Measurements from ENCODE around the gene ZNF628.

The ZNF628 gene

GRCh38 chr19:55473225-55474012 is 3.0 kb upstream of the ZNF628 start:
- Histone ChIP-seq H3K4me3 (ENCODE audit: low read length) (no peak overlapping the region), H4K20me1 (ENCODE audit: insufficient read depth, low read length) (no peaks in the 10 kb centered on the region), H3K27me3 (ENCODE audit: low read depth, low read length) (no peaks in the 10 kb centered on the region), H3K36me3 (replicated peaks; ENCODE audit: low read depth, low read length) (no peaks in the 10 kb centered on the region), H3K79me2 (ENCODE audit: low read length) (peaks cover 9% of the 10 kb centered on the region), H3K4me2 (ENCODE audit: low read length) (no peak overlapping the region), H2AFZ (ENCODE audit: low read depth, low read length) (no peak overlapping the region), H3K9ac (ENCODE audit: low read length) (no peak overlapping the region), H3K9me3 (ENCODE audit: insufficient read depth, low read length) (no peaks in the 10 kb centered on the region), H3K4me1 (ENCODE audit: low read length) (peaks cover 10% of the 10 kb centered on the region), H3K27ac (ENCODE audit: low read length) (no peak overlapping the region)
- TF ChIP-seq EZH2phosphoT487 (IDR thresholded peaks at IDR 0.05; ENCODE audit: low read depth): no peak

GRCh38 chr19:55474269-55475265 is 1.9 kb upstream of the ZNF628 start:
- Histone ChIP-seq H2AFZ (ENCODE audit: low read depth, low read length) (no peak overlapping the region), H3K4me2 (ENCODE audit: low read length) (no peak overlapping the region), H3K9me3 (ENCODE audit: insufficient read depth, low read length) (no peaks in the 10 kb centered on the region), H3K4me1 (ENCODE audit: low read length) (peaks cover 10% of the 10 kb centered on the region), H3K27me3 (ENCODE audit: low read depth, low read length) (no peaks in the 10 kb centered on the region), H4K20me1 (ENCODE audit: insufficient read depth, low read length) (no peaks in the 10 kb centered on the region), H3K4me3 (ENCODE audit: low read length) (no peak overlapping the region), H3K9ac (ENCODE audit: low read length) (no peak overlapping the region), H3K79me2 (ENCODE audit: low read length) (peaks cover 9% of the 10 kb centered on the region), H3K27ac (ENCODE audit: low read length) (no peak overlapping the region), H3K36me3 (replicated peaks; ENCODE audit: low read depth, low read length) (no peaks in the 10 kb centered on the region)
- TF ChIP-seq CTCF (IDR thresholded peaks at IDR 0.05; ENCODE audit: low read depth, low read length): no peak
- TF ChIP-seq EZH2phosphoT487 (IDR thresholded peaks at IDR 0.05; ENCODE audit: low read depth): no peak

GRCh38 chr19:55477905-55478304 is 1.5 kb downstream of the ZNF628 start:
- H3K4me3 ChIP-seq (ENCODE audit: low read length): peak overlapping the region; percentile 84
- no peaks in the 10 kb centered on the region for H3K9me3 ChIP-seq (ENCODE audit: insufficient read depth, low read length)
- no peak for TF ChIP-seq EZH2phosphoT487 (IDR thresholded peaks at IDR 0.05; ENCODE audit: low read depth)
- TF ChIP-seq CTCF (IDR thresholded peaks at IDR 0.05; ENCODE audit: low read depth, low read length): no peak
- peaks cover 2% of the 10 kb centered on the region for H3K36me3 ChIP-seq (replicated peaks; ENCODE audit: low read depth, low read length)
- H3K27ac ChIP-seq (ENCODE audit: low read length): no peak overlapping the region
- H2AFZ ChIP-seq (ENCODE audit: low read depth, low read length): no peak overlapping the region
- H3K4me1 ChIP-seq (ENCODE audit: low read length): peaks cover 10% of the 10 kb centered on the region
- no peaks in the 10 kb centered on the region for H3K27me3 ChIP-seq (ENCODE audit: low read depth, low read length)
- no peaks in the 10 kb centered on the region for H4K20me1 ChIP-seq (ENCODE audit: insufficient read depth, low read length)
- peaks cover 9% of the 10 kb centered on the region for H3K79me2 ChIP-seq (ENCODE audit: low read length)
- H3K9ac ChIP-seq (ENCODE audit: low read length): no peak overlapping the region
- peak overlapping the region; percentile 67 for H3K4me2 ChIP-seq (ENCODE audit: low read length)

- Histone ChIP-seq H2AFZ (ENCODE audit: low read depth, low read length) (no peak overlapping the region), H3K4me3 (ENCODE audit: low read length) (0 out of 2 replicates have a peak overlapping the region, but pooled peaks have one; percentile 84), H3K4me1 (ENCODE audit: low read length) (peaks cover 10% of the 10 kb centered on the region), H3K27ac (ENCODE audit: low read length) (no peak overlapping the region), H4K20me1 (ENCODE audit: insufficient read depth, low read length) (no peaks in the 10 kb centered on the region), H3K4me2 (ENCODE audit: low read length) (no peak overlapping the region), H3K9me3 (ENCODE audit: insufficient read depth, low read length) (no peaks in the 10 kb centered on the region), H3K9ac (ENCODE audit: low read length) (no peak overlapping the region), H3K79me2 (ENCODE audit: low read length) (peaks cover 9% of the 10 kb centered on the region), H3K27me3 (ENCODE audit: low read depth, low read length) (no peaks in the 10 kb centered on the region), H3K36me3 (replicated peaks; ENCODE audit: low read depth, low read length) (peaks cover 5% of the 10 kb centered on the region)
- TF ChIP-seq CTCF (IDR thresholded peaks at IDR 0.05; ENCODE audit: low read depth, low read length) (no peak), EZH2phosphoT487 (IDR thresholded peaks at IDR 0.05; ENCODE audit: low read depth) (no peak)
Observed at GRCh38 chr19:55478364-55478763, 1.9 kb downstream of the ZNF628 start.

Measured in OCI-LY3 (cell line).